Progenitor cell of endocrine pancreas (in vitro differentiated cells): ENCODE results near the gene BCCIP. TPM values are rescaled to one million over a fixed set of nuclear protein-coding genes. Genes with fewer than 3 reads are reported as not detected.

Experiments used
- DNase-seq: peaks from one replicate; pipeline ENCODE4 v3.0.0; 2021; ENCODE audit warnings: low spot score; ENCODE audit not compliant: unreplicated experiment
- H3K27ac Mint-ChIP-seq: 2 replicates; pipeline ENCODE4 v1.8.0; 2021; ENCODE audit warnings: mild to moderate bottlenecking, moderate library complexity, mixed read lengths
- H3K27me3 Mint-ChIP-seq: 2 replicates; pipeline ENCODE4 v1.8.0; 2021; ENCODE audit warnings: mixed read lengths
- H3K36me3 Mint-ChIP-seq: 2 replicates; pipeline ENCODE4 v1.8.0; 2022; ENCODE audit warnings: mixed read lengths; ENCODE audit not compliant: insufficient read depth
- H3K4me1 Mint-ChIP-seq: 2 replicates; pipeline ENCODE4 v1.8.0; 2021; ENCODE audit warnings: low read depth, mixed read lengths
- H3K4me3 Mint-ChIP-seq: 2 replicates; pipeline ENCODE4 v1.8.0; 2021; ENCODE audit warnings: low read depth, mild to moderate bottlenecking, moderate library complexity, mixed read lengths
- H3K9me3 Mint-ChIP-seq: 2 replicates; pipeline ENCODE4 v1.8.0; 2021; ENCODE audit warnings: low read depth, mixed read lengths
- total RNA-seq: library from RNA; stranded (reverse); gene quantifications from 2 replicates; pipeline ENCODE4 v1.2.1, GENCODE V29; 2021
- TF ChIP-seq, protein P1 (sequence below): fragments of 200-600 bp; sonication (generic); IDR thresholded peaks from one replicate; pipeline ENCODE4 v1.5.0; 2021; ENCODE audit warnings: antibody characterized with exemption, mild to moderate bottlenecking; ENCODE audit not compliant: unreplicated experiment

Gene BCCIP
- total RNA-seq, 1 donor from 2014 or later = 69.8 TPM

DNA sequence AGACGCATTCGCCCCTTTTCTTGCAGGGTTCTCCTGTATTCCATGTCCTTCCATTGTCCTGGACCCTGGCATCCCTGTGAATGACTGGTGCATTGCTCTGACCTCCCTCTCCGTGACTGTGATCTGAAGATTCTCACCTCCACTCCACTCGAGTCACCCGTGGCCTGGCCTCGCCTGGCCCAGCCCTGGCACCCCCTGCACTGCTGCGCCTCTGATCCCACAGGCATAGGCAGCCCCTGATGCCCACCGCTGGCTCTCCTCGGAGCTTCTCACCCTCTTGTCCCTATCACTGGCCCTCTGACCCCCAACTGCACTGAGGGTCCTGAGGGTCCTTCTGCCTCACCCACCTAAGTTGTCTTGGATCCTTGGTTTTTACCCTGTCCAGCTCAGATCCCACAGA is 45.5 kb upstream of the BCCIP start:
- TF ChIP-seq, protein P1, sequence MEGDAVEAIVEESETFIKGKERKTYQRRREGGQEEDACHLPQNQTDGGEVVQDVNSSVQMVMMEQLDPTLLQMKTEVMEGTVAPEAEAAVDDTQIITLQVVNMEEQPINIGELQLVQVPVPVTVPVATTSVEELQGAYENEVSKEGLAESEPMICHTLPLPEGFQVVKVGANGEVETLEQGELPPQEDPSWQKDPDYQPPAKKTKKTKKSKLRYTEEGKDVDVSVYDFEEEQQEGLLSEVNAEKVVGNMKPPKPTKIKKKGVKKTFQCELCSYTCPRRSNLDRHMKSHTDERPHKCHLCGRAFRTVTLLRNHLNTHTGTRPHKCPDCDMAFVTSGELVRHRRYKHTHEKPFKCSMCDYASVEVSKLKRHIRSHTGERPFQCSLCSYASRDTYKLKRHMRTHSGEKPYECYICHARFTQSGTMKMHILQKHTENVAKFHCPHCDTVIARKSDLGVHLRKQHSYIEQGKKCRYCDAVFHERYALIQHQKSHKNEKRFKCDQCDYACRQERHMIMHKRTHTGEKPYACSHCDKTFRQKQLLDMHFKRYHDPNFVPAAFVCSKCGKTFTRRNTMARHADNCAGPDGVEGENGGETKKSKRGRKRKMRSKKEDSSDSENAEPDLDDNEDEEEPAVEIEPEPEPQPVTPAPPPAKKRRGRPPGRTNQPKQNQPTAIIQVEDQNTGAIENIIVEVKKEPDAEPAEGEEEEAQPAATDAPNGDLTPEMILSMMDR = no peak
- no peaks in the 10 kb centered on the region for H3K4me1 Mint-ChIP-seq
- H3K27ac Mint-ChIP-seq = no peak overlapping the region
- no peaks in the 10 kb centered on the region for H3K27me3 Mint-ChIP-seq
- H3K9me3 Mint-ChIP-seq = peaks cover 5% of the 10 kb centered on the region
- H3K36me3 Mint-ChIP-seq = no peaks in the 10 kb centered on the region
- H3K4me3 Mint-ChIP-seq = no peak overlapping the region
- DNase-seq = no peak

DNA sequence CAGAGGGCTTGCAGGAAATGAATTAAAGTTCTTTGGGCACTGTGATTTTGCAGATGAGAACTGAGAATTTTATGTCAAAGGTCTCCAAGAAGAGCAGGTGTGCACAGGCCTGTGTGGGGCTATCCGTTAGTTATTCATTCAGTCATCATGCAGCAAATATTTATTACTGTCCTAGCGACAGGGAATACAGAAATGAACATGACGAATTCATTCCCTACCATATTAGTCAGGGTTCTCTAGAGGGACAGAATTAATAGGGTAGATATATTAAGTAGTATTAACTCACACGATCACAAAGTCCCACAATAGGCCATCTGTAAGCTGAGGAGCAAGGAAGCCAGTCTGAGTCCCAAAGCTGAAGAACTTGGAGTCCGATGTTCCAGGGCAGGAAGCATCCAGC is 44.8 kb upstream of the BCCIP start:
- TF ChIP-seq, protein P1 = no peak
- Mint-ChIP-seq H3K9me3 (peaks cover 5% of the 10 kb centered on the region), H3K27me3 (no peaks in the 10 kb centered on the region), H3K27ac (no peak overlapping the region), H3K4me3 (no peak overlapping the region), H3K4me1 (no peaks in the 10 kb centered on the region), H3K36me3 (no peaks in the 10 kb centered on the region)
- no peak for DNase-seq

DNA sequence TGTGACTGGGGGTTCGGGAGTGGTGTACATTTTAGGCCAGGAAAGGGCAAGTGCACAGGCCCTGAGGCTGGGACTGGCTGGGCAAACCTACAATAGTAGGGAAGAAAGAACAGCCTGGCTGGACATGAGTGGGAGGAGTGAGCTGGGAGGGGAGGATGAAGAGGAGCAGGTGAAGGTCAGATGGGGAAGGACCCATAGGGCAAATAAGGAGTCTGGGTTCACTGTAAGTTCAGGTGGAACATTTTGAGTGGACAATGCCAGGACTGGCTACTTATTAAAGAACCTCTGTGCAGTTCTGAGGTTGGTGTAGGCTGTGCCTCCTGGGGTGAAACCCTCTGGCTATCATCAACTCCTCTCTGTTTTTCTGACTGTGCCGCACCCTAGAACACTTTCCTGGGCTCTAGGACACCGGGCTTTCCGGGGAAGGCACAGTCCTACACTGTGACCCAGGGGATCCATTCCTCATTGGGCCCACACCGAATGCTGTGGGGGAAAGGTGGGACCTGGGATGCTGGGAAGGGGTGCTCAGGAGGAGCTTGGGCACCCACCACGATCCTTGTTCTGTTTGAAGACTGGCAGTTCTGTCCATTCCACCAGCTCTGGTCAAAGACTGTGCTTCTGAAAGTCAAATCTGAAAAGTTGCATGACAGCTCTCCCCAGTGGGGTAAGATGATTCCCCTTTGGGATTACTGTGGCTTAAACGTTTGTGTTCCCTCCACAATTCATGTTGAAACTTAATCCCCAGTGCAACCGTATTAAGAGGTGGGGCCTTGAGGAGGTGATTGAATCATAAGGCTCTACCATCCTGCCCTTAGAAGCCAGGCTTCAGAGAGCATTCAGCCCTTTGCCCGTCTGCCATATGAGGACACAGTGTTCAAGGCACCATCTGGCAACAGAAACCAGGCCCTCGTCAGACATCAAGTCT is 43.7 kb upstream of the BCCIP start:
- Mint-ChIP-seq H3K9me3 (peaks cover 5% of the 10 kb centered on the region), H3K27me3 (no peaks in the 10 kb centered on the region), H3K36me3 (no peaks in the 10 kb centered on the region), H3K4me3 (no peak overlapping the region), H3K27ac (no peak overlapping the region), H3K4me1 (no peaks in the 10 kb centered on the region)
- DNase-seq = no peak
- TF ChIP-seq, protein P1 = no peak

DNA sequence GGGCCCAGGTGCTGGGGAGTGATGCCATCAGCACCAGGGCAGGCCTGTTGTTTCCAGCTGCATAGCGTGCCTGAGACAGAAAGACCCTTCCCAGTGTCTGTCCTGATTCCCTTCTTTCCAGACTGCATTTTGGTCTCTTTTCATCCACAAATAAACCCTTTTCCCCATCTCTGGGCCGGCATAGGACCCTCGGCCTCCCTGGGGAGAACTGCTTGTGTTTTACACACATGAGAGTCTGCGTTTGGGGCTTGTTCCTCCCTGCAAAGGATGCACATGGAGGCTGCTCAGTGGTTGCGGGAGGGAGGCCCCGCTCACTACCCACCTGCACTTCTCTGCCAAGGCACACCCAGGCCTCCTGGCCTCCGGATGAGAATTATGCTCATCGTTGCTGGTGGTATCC is 42.0 kb upstream of the BCCIP start:
- H3K9me3 Mint-ChIP-seq = peaks cover 5% of the 10 kb centered on the region
- no peaks in the 10 kb centered on the region for H3K27me3 Mint-ChIP-seq
- no peak overlapping the region for H3K27ac Mint-ChIP-seq
- H3K4me1 Mint-ChIP-seq = no peaks in the 10 kb centered on the region
- no peaks in the 10 kb centered on the region for H3K36me3 Mint-ChIP-seq
- H3K4me3 Mint-ChIP-seq = no peak overlapping the region
- DNase-seq = no peak
- TF ChIP-seq, protein P1 = no peak

DNA sequence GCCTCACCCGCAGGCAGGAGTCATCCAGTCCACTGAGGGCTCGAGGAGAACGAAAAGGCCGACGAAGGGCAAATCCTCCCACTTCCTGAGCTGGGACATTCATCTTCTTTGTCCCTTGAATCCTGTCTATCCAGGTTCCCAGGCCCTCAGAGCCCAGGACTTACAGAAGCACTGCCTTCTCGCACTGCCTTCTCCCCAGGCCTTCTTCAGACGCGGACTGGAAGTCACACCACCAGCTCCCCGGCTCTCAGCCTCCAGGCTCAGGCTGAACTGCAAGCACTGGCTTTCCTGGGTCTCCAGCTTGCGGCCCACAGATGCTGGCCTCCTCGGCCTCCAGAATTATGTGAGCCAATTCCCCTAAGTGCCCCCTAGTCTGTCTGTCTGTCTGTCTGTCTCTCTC is 41.3 kb upstream of the BCCIP start:
- TF ChIP-seq, protein P1 = no peak
- H3K27ac Mint-ChIP-seq = no peak overlapping the region
- no peaks in the 10 kb centered on the region for H3K27me3 Mint-ChIP-seq
- no peaks in the 10 kb centered on the region for H3K36me3 Mint-ChIP-seq
- no peak for DNase-seq
- peaks cover 5% of the 10 kb centered on the region for H3K9me3 Mint-ChIP-seq
- no peak overlapping the region for H3K4me3 Mint-ChIP-seq
- H3K4me1 Mint-ChIP-seq = no peaks in the 10 kb centered on the region
